ENCODE data around the gene KRT1. TPM values are rescaled to one million over a fixed set of nuclear protein-coding genes. Genes with fewer than 3 reads are reported as not detected.

KRT1 gene
- total and polyA plus RNA-seq, 2 experiments from 2014 or later, result 0.13 TPM; not detected in 1

DNA sequence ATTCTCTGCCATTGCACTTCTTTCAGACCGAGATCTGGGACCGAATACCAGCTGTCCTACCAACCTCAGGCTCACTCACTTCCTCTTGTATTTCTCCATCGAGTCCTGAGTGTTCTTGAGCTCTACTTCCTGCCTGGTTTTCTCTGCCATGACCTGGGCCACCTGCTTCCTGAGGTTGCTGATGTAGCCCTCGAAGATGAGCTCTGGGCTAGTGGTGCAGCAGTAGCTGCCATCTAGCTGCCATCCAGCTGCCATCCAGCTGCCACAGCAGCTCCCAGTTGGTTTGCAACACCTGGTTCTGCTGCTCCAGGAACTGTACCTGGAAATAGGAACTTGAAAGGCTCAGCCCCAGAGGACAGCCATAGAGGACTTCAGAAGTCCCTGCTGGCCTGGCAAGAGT is 46.8 kb downstream of the KRT1 start:
- Histone ChIP-seq H3K9me2 (replicated peaks; ENCODE audit: insufficient read depth) (no peaks in the 10 kb centered on the region), H3K36me3 (replicated peaks; ENCODE audit: insufficient read depth, low read depth) (no peaks in the 10 kb centered on the region), H3K4me1 (ENCODE audit: insufficient read depth) (peaks cover 3% of the 10 kb centered on the region), H3K4me3 (no peak overlapping the region), H3K4me2 (no peak overlapping the region), H4K20me1 (ENCODE audit: insufficient read depth, poor library complexity, severe bottlenecking) (no peaks in the 10 kb centered on the region), H3K27me3 (peaks cover 4% of the 10 kb centered on the region), H3K27ac (no peak overlapping the region), H2AFZ (no peak overlapping the region), H3K79me2 (no peaks in the 10 kb centered on the region), H3K9me3 (ENCODE audit: low read depth) (no peaks in the 10 kb centered on the region)
- no peak for DNase-seq (ENCODE audit: low spot score)
- WGBS (ENCODE audit: low lambda C conversion rate, missing lambda C conversion rate), result 81% methylated on average over 4 of the region's 4 CpGs
- TF ChIP-seq EZH2phosphoT487 (IDR thresholded peaks at IDR 0.05; ENCODE audit: low read depth, severe bottlenecking, unreplicated experiment), result no peak

DNA sequence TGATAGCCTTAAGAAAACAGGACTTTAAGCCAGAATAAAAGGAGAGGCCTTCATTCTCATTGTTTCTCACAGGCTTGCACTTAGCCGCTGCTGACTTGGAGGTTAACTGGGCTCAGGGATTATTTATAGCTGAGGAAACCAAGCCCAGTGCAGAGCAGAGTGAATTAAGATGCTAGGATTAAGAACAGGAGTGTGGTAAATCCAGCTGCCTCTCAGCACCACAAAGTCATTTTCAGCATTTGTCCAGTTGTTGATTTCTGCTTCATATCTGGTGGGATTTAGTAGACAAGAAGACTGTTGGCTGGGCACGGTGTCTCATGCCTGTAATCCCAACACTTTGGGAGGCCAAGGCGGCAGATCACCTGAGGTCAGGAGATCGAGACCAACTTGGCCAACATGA is 47.6 kb downstream of the KRT1 start:
- Histone ChIP-seq H3K27ac (no peak overlapping the region), H3K4me3 (no peak overlapping the region), H3K9me2 (replicated peaks; ENCODE audit: insufficient read depth) (no peaks in the 10 kb centered on the region), H3K4me2 (no peak overlapping the region), H3K36me3 (replicated peaks; ENCODE audit: insufficient read depth, low read depth) (no peaks in the 10 kb centered on the region), H2AFZ (no peak overlapping the region), H3K27me3 (peaks cover 4% of the 10 kb centered on the region), H3K9me3 (ENCODE audit: low read depth) (no peaks in the 10 kb centered on the region), H4K20me1 (ENCODE audit: insufficient read depth, poor library complexity, severe bottlenecking) (no peaks in the 10 kb centered on the region), H3K4me1 (ENCODE audit: insufficient read depth) (peaks cover 3% of the 10 kb centered on the region), H3K79me2 (no peaks in the 10 kb centered on the region)
- no peak for DNase-seq (ENCODE audit: low spot score)
- WGBS (ENCODE audit: low lambda C conversion rate, missing lambda C conversion rate), result 83% methylated on average over 4 of the region's 4 CpGs
- no peak for TF ChIP-seq EZH2phosphoT487 (IDR thresholded peaks at IDR 0.05; ENCODE audit: low read depth, severe bottlenecking, unreplicated experiment)
- TF ChIP-seq EZH2 (IDR thresholded peaks at IDR 0.05; ENCODE audit: borderline replicate concordance), result no peak
- TF ChIP-seq, protein P1, sequence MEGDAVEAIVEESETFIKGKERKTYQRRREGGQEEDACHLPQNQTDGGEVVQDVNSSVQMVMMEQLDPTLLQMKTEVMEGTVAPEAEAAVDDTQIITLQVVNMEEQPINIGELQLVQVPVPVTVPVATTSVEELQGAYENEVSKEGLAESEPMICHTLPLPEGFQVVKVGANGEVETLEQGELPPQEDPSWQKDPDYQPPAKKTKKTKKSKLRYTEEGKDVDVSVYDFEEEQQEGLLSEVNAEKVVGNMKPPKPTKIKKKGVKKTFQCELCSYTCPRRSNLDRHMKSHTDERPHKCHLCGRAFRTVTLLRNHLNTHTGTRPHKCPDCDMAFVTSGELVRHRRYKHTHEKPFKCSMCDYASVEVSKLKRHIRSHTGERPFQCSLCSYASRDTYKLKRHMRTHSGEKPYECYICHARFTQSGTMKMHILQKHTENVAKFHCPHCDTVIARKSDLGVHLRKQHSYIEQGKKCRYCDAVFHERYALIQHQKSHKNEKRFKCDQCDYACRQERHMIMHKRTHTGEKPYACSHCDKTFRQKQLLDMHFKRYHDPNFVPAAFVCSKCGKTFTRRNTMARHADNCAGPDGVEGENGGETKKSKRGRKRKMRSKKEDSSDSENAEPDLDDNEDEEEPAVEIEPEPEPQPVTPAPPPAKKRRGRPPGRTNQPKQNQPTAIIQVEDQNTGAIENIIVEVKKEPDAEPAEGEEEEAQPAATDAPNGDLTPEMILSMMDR (IDR thresholded peaks at IDR 0.05; ENCODE audit: poor library complexity), result no peak

DNA sequence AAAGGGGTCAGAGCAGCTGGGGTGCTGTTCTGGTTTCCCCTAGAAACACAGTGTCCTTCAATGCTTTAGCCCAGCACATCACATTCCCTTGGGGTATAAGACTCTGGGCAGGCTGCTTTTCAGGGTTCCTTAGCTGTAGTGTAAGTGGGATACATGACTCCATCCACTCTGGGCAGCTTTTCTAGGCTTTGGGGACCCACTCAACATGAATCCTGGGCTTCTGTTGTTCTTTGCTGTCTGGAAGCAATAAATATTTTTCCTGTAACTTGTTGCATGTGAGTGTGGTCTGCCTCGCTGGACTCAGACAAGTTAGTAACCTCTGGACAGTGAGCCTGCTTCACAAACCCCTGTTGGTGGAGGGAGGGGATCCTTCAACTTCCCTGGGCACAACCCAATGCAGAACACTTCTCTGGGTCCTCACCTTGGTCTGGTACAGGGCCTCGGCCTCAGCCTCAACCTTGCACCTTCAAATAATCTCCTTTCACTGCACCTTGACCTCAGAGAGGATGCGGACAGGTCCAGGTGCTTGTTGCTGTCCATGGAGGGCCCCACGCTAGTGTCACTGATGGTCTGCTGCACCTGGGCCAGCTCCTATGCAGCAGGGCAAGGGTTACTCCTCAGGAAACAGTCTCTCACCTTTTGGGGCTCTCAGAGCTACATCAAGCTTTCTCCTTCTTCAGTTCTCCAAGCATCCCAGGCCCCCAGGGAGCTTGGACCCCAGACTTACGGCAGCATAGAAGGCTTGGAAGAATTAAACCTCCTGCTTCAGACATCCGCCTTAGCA is 48.3 kb downstream of the KRT1 start:
- TF ChIP-seq, protein P1 (IDR thresholded peaks at IDR 0.05; ENCODE audit: poor library complexity), result no peak
- TF ChIP-seq EZH2 (IDR thresholded peaks at IDR 0.05; ENCODE audit: borderline replicate concordance) (no peak), EZH2phosphoT487 (IDR thresholded peaks at IDR 0.05; ENCODE audit: low read depth, severe bottlenecking, unreplicated experiment) (no peak)
- no peaks in the 10 kb centered on the region for H3K9me2 ChIP-seq (replicated peaks; ENCODE audit: insufficient read depth)
- H4K20me1 ChIP-seq (ENCODE audit: insufficient read depth, poor library complexity, severe bottlenecking), result no peaks in the 10 kb centered on the region
- no peak overlapping the region for H2AFZ ChIP-seq
- peaks cover 3% of the 10 kb centered on the region for H3K4me1 ChIP-seq (ENCODE audit: insufficient read depth)
- no peaks in the 10 kb centered on the region for H3K9me3 ChIP-seq (ENCODE audit: low read depth)
- H3K27me3 ChIP-seq, result peaks cover 4% of the 10 kb centered on the region
- no peak for DNase-seq (ENCODE audit: low spot score)
- no peak overlapping the region for H3K27ac ChIP-seq
- no peak overlapping the region for H3K4me3 ChIP-seq
- 86% methylated on average over 6 of the region's 6 CpGs for WGBS (ENCODE audit: low lambda C conversion rate, missing lambda C conversion rate)
- H3K79me2 ChIP-seq, result no peaks in the 10 kb centered on the region
- no peak overlapping the region for H3K4me2 ChIP-seq
- H3K36me3 ChIP-seq (replicated peaks; ENCODE audit: insufficient read depth, low read depth), result no peaks in the 10 kb centered on the region

DNA sequence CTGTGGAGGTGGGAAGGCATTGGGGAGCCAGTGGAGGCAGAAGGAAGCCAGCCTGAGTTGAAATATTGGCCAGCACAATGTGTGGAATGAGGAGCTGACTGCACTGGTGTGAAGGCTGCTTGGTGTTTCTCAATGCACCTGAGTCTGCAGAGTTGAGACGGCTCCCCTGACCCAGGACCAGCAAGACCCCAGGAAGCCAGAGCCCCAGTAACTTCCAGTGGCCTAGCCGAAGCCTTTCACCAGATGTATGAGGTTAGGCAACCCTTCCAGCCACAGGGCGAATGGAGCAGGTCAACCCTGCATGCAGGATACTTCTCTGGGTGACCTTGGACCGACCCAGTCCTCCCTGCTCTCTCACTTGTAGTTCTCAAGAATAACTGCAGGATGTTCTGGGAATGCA is 48.9 kb downstream of the KRT1 start:
- no peaks in the 10 kb centered on the region for H3K4me1 ChIP-seq (ENCODE audit: insufficient read depth)
- H3K9me2 ChIP-seq (replicated peaks; ENCODE audit: insufficient read depth), result no peaks in the 10 kb centered on the region
- peaks cover 8% of the 10 kb centered on the region for H3K27me3 ChIP-seq
- H3K4me2 ChIP-seq, result no peak overlapping the region
- no peaks in the 10 kb centered on the region for H3K36me3 ChIP-seq (replicated peaks; ENCODE audit: insufficient read depth, low read depth)
- no peaks in the 10 kb centered on the region for H3K79me2 ChIP-seq
- H3K27ac ChIP-seq, result no peak overlapping the region
- H3K9me3 ChIP-seq (ENCODE audit: low read depth), result no peaks in the 10 kb centered on the region
- WGBS (ENCODE audit: low lambda C conversion rate, missing lambda C conversion rate), result 67% methylated on average over 4 of the region's 4 CpGs
- no peak overlapping the region for H3K4me3 ChIP-seq
- H2AFZ ChIP-seq, result no peak overlapping the region
- no peaks in the 10 kb centered on the region for H4K20me1 ChIP-seq (ENCODE audit: insufficient read depth, poor library complexity, severe bottlenecking)
- TF ChIP-seq EZH2phosphoT487 (IDR thresholded peaks at IDR 0.05; ENCODE audit: low read depth, severe bottlenecking, unreplicated experiment) (no peak), EZH2 (IDR thresholded peaks at IDR 0.05; ENCODE audit: borderline replicate concordance) (no peak)
- TF ChIP-seq, protein P1 (IDR thresholded peaks at IDR 0.05; ENCODE audit: poor library complexity), result no peak
- no peak for DNase-seq (ENCODE audit: low spot score)
